Heart left ventricle (tissue), 16 donors: ENCODE measurements around the gene SMURF1. TPM values are rescaled to one million over a fixed set of nuclear protein-coding genes. Genes with fewer than 3 reads are reported as not detected.

ENCODE experiments used
- ATAC-seq, 4 donors: fragments of 200-7000 bp; cut with Tn5 transposase; one replicate each; pipeline ENCODE4 v1.9.1; 2020 to 2022; ENCODE audit warnings: moderate library complexity in 4 of 4, mild to moderate bottlenecking in 3 of 4, moderate number of reproducible peaks in 1 of 4
- DNase-seq, 5 donors: peaks; one replicate each; pipeline ENCODE4 v3.0.0-alpha.2; 2020
- H3K27ac ChIP-seq, 12 donors: fragments of 200-600 bp; sonication (generic) in 4 of 12; one replicate each; pipeline versions ENCODE4 v1.5.0 to v1.8.0; 2016 to 2022; ENCODE audit warnings: mild to moderate bottlenecking in 2 of 12
- H3K27me3 ChIP-seq, 9 donors: fragments of 200-600 bp; sonication (generic) in 2 of 9; one replicate each; pipeline versions ENCODE4 v1.5.1 to v1.8.0; 2016 to 2022; ENCODE audit warnings: mild to moderate bottlenecking in 3 of 9
- H3K36me3 ChIP-seq, 9 donors: fragments of 200-600 bp; sonication (generic) in 2 of 9; one replicate each; pipeline versions ENCODE4 v1.5.0 to v1.8.0; 2018 to 2022; ENCODE audit warnings: mild to moderate bottlenecking in 2 of 9
- H3K4me1 ChIP-seq, 12 donors: fragments of 200-600 bp; sonication (generic) in 4 of 12; one replicate each; pipeline versions ENCODE4 v1.5.0 to v1.8.0; 2016 to 2022; ENCODE audit warnings: mild to moderate bottlenecking in 3 of 12
- H3K4me3 ChIP-seq, 12 donors: fragments of 200-600 bp; sonication (generic) in 4 of 12; one replicate each; pipeline versions ENCODE4 v1.5.0 to v1.8.0; 2017 to 2022; ENCODE audit warnings: mild to moderate bottlenecking in 9 of 12, moderate library complexity in 4 of 12
- H3K9me3 ChIP-seq, 12 donors: fragments of 200-600 bp; sonication (generic) in 4 of 12; one replicate each; pipeline versions ENCODE4 v1.5.0 to v1.8.0; 2016 to 2022; ENCODE audit warnings: mild to moderate bottlenecking in 1 of 12
- POLR2A ChIP-seq, 2 donors: fragments of 450-650 bp; IDR thresholded peaks; one replicate each; pipeline ENCODE4 v1.6.1; 2017; ENCODE audit warnings: antibody characterized with exemption in 2 of 2, mild to moderate bottlenecking in 2 of 2, moderate library complexity in 2 of 2
- WGBS, 4 donors: extraction: QIAGEN DNeasy Blood & Tissue Kit in 2 of 4; methylation state at CpG; one replicate each; pipeline versions ENCODE4 v1.1.5 to v1.1.7; 2013 to 2018; 5-methylcytosine and 5-hydroxymethylcytosine counted together
- intact Hi-C, 10 donors: fragments of 100-400 bp; cut with DNase I; formaldehyde crosslinking; loops; one replicate each; pipeline versions ENCODE4 v1.11.1 to v1.14.2; 2022
- polyA plus RNA-seq, 2 donors: library from polyadenylated mRNA; stranded (reverse); fragments of 200-250 nt; gene quantifications; one replicate each; pipeline ENCODE4 v1.2.3, GENCODE V29; 2013
- total RNA-seq, 9 donors: library from RNA; depleted of rRNA in 2 of 9; stranded (reverse); fragments of >200 nt in 2 of 9; fragmentation: NEBNext Ultra II Directional in 3 of 9; extraction: Animal tissue kit (Norgen Biotek cat#: 25700) in 3 of 9; gene quantifications; one replicate each; pipeline versions ENCODE4 v1.1.0 to v1.2.4, GENCODE V29; 2016 to 2023
- TF ChIP-seq, protein P1 (sequence below), 12 donors: fragments of 200-600 bp; sonication (generic) in 4 of 12; IDR thresholded peaks; one replicate each; pipeline versions ENCODE4 v1.5.0 to v1.8.0; 2018 to 2022; ENCODE audit warnings: antibody characterized with exemption in 12 of 12, mild to moderate bottlenecking in 5 of 12
- donor health status: ischemic (EF 13 %, LVEDD 7.1; RV severe dilation, severe dysfunction).
- donor health status: healthy with polysubstance abuse.
- donor health status: DM: no; HTN: yes; CAD: no.
- donor health status: DM: no; HTN: no; CAD: no.
- donor health status: ischemic (EF 25% LVEDD 6.9; RV normal size, moderate dysfunction).
- donor health status: ischemic (EF 25% LVEDD 5.7; RV mildly dilated, moderate dysfunction).
- donor health status: healthy.
- donor health status: DM: yes; HTN: yes; CAD: no.
- donor health status: ischemic (EF 35%, LVEDD 5.7; RV mildly dilated, moderate dysfunction).
- donor health status: nonischemic (EF 11% LVEDD 7.7; RV severe dilation, severe dysfunction).
- donor health status: DM: yes; HTN: yes; CAD: no.
- donor health status: PGD.
- donor health status: ischemic (EF 29% LVEDD 5.4; RV normal size, mild dysfunction).
- donor health status: nonischemic (EF 23%, LVEDD 6.1; RV moderate dilation, normal function).

Gene SMURF1
- total and polyA plus RNA-seq, 11 donors = 3.5 to 15.4 (median 12.4) TPM

GRCh38 chr7:99078416-99078815 is 65.5 kb downstream of the SMURF1 start:
- Histone ChIP-seq H3K27me3 (no peaks in the 10 kb centered on the region), H3K4me1 (peaks cover 0 to 34% (median 11%) of the 10 kb centered on the region in 12 donors), H3K36me3 (no peaks in the 10 kb centered on the region), H3K4me3 (no peak overlapping the region), H3K9me3 (peaks cover 0 to 4% (median 0%) of the 10 kb centered on the region in 12 donors), H3K27ac (no peak overlapping the region)
- intact Hi-C loops = no loop called here
- TF ChIP-seq, protein P1, sequence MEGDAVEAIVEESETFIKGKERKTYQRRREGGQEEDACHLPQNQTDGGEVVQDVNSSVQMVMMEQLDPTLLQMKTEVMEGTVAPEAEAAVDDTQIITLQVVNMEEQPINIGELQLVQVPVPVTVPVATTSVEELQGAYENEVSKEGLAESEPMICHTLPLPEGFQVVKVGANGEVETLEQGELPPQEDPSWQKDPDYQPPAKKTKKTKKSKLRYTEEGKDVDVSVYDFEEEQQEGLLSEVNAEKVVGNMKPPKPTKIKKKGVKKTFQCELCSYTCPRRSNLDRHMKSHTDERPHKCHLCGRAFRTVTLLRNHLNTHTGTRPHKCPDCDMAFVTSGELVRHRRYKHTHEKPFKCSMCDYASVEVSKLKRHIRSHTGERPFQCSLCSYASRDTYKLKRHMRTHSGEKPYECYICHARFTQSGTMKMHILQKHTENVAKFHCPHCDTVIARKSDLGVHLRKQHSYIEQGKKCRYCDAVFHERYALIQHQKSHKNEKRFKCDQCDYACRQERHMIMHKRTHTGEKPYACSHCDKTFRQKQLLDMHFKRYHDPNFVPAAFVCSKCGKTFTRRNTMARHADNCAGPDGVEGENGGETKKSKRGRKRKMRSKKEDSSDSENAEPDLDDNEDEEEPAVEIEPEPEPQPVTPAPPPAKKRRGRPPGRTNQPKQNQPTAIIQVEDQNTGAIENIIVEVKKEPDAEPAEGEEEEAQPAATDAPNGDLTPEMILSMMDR (IDR thresholded peaks at IDR 0.05) = no peak
- no peak for TF ChIP-seq POLR2A (IDR thresholded peaks at IDR 0.05)
- WGBS, 4 donors = 83 to 97% (median 91%) methylated on average over 6 of the region's 6 CpGs
- DNase-seq (no peak), ATAC-seq (no peak)

GRCh38 chr7:99076615-99077014 is 67.3 kb downstream of the SMURF1 start:
- no peak for DNase-seq
- ATAC-seq = no peak
- Histone ChIP-seq H3K27ac (no peak overlapping the region), H3K4me1 (peaks cover 0 to 30% (median 10%) of the 10 kb centered on the region in 12 donors), H3K36me3 (no peaks in the 10 kb centered on the region), H3K9me3 (peaks cover 0 to 4% (median 0%) of the 10 kb centered on the region in 12 donors), H3K27me3 (no peaks in the 10 kb centered on the region), H3K4me3 (no peak overlapping the region)
- TF ChIP-seq, protein P1 (IDR thresholded peaks at IDR 0.05) = no peak
- TF ChIP-seq POLR2A (IDR thresholded peaks at IDR 0.05) = no peak
- WGBS, 4 donors = 94 to 96% (median 95%) methylated on average over 10 of the region's 10 CpGs
- intact Hi-C loops = no loop called here

GRCh38 chr7:99073839-99074446 is 70.0 kb downstream of the SMURF1 start:
- H3K4me1 ChIP-seq = peaks cover 0 to 20% (median 2%) of the 10 kb centered on the region in 12 donors
- no peak overlapping the region for H3K4me3 ChIP-seq
- TF ChIP-seq, protein P1 (IDR thresholded peaks at IDR 0.05) = no peak
- TF ChIP-seq POLR2A (IDR thresholded peaks at IDR 0.05) = no peak
- 56 to 70% (median 63%) methylated on average over 2 of the region's 2 CpGs for WGBS, 4 donors
- H3K27me3 ChIP-seq = no peaks in the 10 kb centered on the region
- H3K36me3 ChIP-seq = no peaks in the 10 kb centered on the region
- no peak overlapping the region for H3K27ac ChIP-seq
- DNase-seq (no peak), ATAC-seq (peak in 1 of 4 donors; percentile 38)
- intact Hi-C loops = no loop called here
- H3K9me3 ChIP-seq = peaks cover 0 to 4% (median 0%) of the 10 kb centered on the region in 12 donors

DNA sequence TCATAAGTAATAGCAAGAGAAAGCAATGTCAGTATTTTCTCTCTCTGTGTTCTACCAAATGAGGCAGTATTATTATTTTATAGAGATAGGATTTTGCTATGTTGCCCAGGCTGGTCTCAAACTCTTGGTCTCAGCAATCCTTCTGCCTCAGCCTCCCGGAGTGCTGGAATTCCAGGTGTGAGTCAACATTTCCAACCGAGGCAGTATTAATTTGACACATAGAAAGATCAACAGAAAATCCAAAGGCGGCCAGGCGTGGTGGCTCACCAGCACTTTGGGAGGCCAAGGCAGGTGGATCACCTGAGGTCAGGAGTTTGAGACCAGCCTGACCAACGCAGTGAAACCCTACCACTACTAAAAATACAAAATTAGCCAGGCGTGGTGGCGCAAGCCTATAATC is 71.8 kb downstream of the SMURF1 start:
- DNase-seq (no peak), ATAC-seq (no peak)
- peaks cover 0 to 4% (median 0%) of the 10 kb centered on the region in 12 donors for H3K9me3 ChIP-seq
- intact Hi-C loops = no loop called here
- no peak overlapping the region for H3K27ac ChIP-seq
- no peak for TF ChIP-seq POLR2A (IDR thresholded peaks at IDR 0.05)
- TF ChIP-seq, protein P1 (IDR thresholded peaks at IDR 0.05) = no peak
- WGBS, 4 donors = 88 to 96% (median 93%) methylated on average over 7 of the region's 7 CpGs
- H3K4me3 ChIP-seq = no peak overlapping the region
- no peaks in the 10 kb centered on the region for H3K27me3 ChIP-seq
- H3K4me1 ChIP-seq = peaks cover 0 to 31% (median 9%) of the 10 kb centered on the region in 12 donors
- no peaks in the 10 kb centered on the region for H3K36me3 ChIP-seq
